Measurements from ENCODE around the gene UBA3.

Gene UBA3

DNA sequence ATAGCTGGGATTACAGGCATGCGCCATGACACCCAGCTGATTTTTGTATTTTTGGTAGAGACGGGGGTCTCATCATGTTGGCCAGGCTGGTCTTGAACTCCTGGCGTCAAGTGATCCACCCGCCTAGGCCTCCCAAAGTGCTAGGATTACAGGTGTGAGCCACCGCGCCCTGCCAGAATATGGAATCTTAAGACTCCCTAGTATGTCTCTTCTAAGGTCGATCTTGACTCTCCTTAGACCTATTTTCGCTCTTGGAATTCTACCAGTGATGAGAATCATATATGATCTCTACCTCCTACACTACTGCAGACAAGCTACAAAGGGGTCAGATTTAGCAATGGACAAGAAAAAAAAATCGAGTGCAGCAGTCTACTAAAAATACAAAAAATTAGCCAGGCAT is 47.4 kb downstream of the UBA3 start:
- no peaks in the 10 kb centered on the region for H3K27me3 ChIP-seq (ENCODE audit: insufficient read depth, low read length, poor library complexity, severe bottlenecking)
- no peaks in the 10 kb centered on the region for H3K9me3 ChIP-seq (ENCODE audit: insufficient read depth, low read depth, low read length)
- no peaks in the 10 kb centered on the region for H4K20me1 ChIP-seq (ENCODE audit: insufficient read depth, low read length, poor library complexity, severe bottlenecking)
- no peak overlapping the region for H3K4me2 ChIP-seq (ENCODE audit: low read depth, low read length, poor library complexity, severe bottlenecking)
- no peaks in the 10 kb centered on the region for H3K79me2 ChIP-seq (ENCODE audit: insufficient read depth, low read length)
- no peak overlapping the region for H2AFZ ChIP-seq (ENCODE audit: low read length)
- no peaks in the 10 kb centered on the region for H3K4me1 ChIP-seq (ENCODE audit: insufficient read depth, low read length, poor library complexity, severe bottlenecking)
- no peaks in the 10 kb centered on the region for H3K9me2 ChIP-seq (replicated peaks; ENCODE audit: low read depth, low read length)
- no peak overlapping the region for H3K4me3 ChIP-seq (ENCODE audit: low read length, poor library complexity, severe bottlenecking)
- peaks cover 64% of the 10 kb centered on the region for H3K36me3 ChIP-seq (ENCODE audit: insufficient read depth, low read length)
- H3F3A ChIP-seq (ENCODE audit: low read depth): no peaks in the 10 kb centered on the region
- TF ChIP-seq EZH2phosphoT487 (IDR thresholded peaks at IDR 0.05; ENCODE audit: borderline replicate concordance) (no peak), CTCF (conservative IDR thresholded peaks at IDR 0.05; ENCODE audit: low read length) (no peak)
- no peak overlapping the region for H3K9ac ChIP-seq (ENCODE audit: low read depth, low read length, poor library complexity, severe bottlenecking)

- TF ChIP-seq CTCF (conservative IDR thresholded peaks at IDR 0.05; ENCODE audit: low read length) (no peak), EZH2phosphoT487 (IDR thresholded peaks at IDR 0.05; ENCODE audit: borderline replicate concordance) (no peak)
- H2AFZ ChIP-seq (ENCODE audit: low read length): no peak overlapping the region
- H3F3A ChIP-seq (ENCODE audit: low read depth): no peaks in the 10 kb centered on the region
- H3K4me1 ChIP-seq (ENCODE audit: insufficient read depth, low read length, poor library complexity, severe bottlenecking): no peaks in the 10 kb centered on the region
- no peaks in the 10 kb centered on the region for H3K9me2 ChIP-seq (replicated peaks; ENCODE audit: low read depth, low read length)
- H3K4me3 ChIP-seq (ENCODE audit: low read length, poor library complexity, severe bottlenecking): no peak overlapping the region
- H3K79me2 ChIP-seq (ENCODE audit: insufficient read depth, low read length): no peaks in the 10 kb centered on the region
- H4K20me1 ChIP-seq (ENCODE audit: insufficient read depth, low read length, poor library complexity, severe bottlenecking): no peaks in the 10 kb centered on the region
- no peaks in the 10 kb centered on the region for H3K9me3 ChIP-seq (ENCODE audit: insufficient read depth, low read depth, low read length)
- no peak overlapping the region for H3K9ac ChIP-seq (ENCODE audit: low read depth, low read length, poor library complexity, severe bottlenecking)
- no peaks in the 10 kb centered on the region for H3K27me3 ChIP-seq (ENCODE audit: insufficient read depth, low read length, poor library complexity, severe bottlenecking)
- H3K4me2 ChIP-seq (ENCODE audit: low read depth, low read length, poor library complexity, severe bottlenecking): no peak overlapping the region
- peaks cover 67% of the 10 kb centered on the region for H3K36me3 ChIP-seq (ENCODE audit: insufficient read depth, low read length)
Measured at GRCh38 chr3:69032142-69032541, 48.0 kb downstream of the UBA3 start.

- no peaks in the 10 kb centered on the region for H4K20me1 ChIP-seq (ENCODE audit: insufficient read depth, low read length, poor library complexity, severe bottlenecking)
- TF ChIP-seq CTCF (conservative IDR thresholded peaks at IDR 0.05; ENCODE audit: low read length): no peak
- no peak for TF ChIP-seq EZH2phosphoT487 (IDR thresholded peaks at IDR 0.05; ENCODE audit: borderline replicate concordance)
- H3K4me3 ChIP-seq (ENCODE audit: low read length, poor library complexity, severe bottlenecking): no peak overlapping the region
- no peaks in the 10 kb centered on the region for H3K79me2 ChIP-seq (ENCODE audit: insufficient read depth, low read length)
- H3K4me1 ChIP-seq (ENCODE audit: insufficient read depth, low read length, poor library complexity, severe bottlenecking): no peaks in the 10 kb centered on the region
- peaks cover 69% of the 10 kb centered on the region for H3K36me3 ChIP-seq (ENCODE audit: insufficient read depth, low read length)
- H2AFZ ChIP-seq (ENCODE audit: low read length): no peak overlapping the region
- H3K9me2 ChIP-seq (replicated peaks; ENCODE audit: low read depth, low read length): no peaks in the 10 kb centered on the region
- no peaks in the 10 kb centered on the region for H3F3A ChIP-seq (ENCODE audit: low read depth)
- H3K9me3 ChIP-seq (ENCODE audit: insufficient read depth, low read depth, low read length): no peaks in the 10 kb centered on the region
- no peaks in the 10 kb centered on the region for H3K27me3 ChIP-seq (ENCODE audit: insufficient read depth, low read length, poor library complexity, severe bottlenecking)
- no peak overlapping the region for H3K4me2 ChIP-seq (ENCODE audit: low read depth, low read length, poor library complexity, severe bottlenecking)
- H3K9ac ChIP-seq (ENCODE audit: low read depth, low read length, poor library complexity, severe bottlenecking): no peak overlapping the region
Measured at GRCh38 chr3:69031635-69032034, 48.5 kb downstream of the UBA3 start.
